Muscle layer of colon (tissue), 2 donors: ENCODE results near the gene AHCYL2.
A peak's percentile ranks its signal among the peaks of the same experiment; 100 is the strongest.
"Not testable (repeated sequence)": the region's sequence is repeated elsewhere in the genome, so short reads cannot be mapped to it uniquely, and the experiment has no call there.

Source experiments
- H3K27ac ChIP-seq: one replicate; pipeline ENCODE4 v1.7.0; 2013; ENCODE audit warnings: low read depth, mild to moderate bottlenecking, low read length, moderate library complexity
- H3K27me3 ChIP-seq, 2 donors: one replicate each; pipeline ENCODE4 v1.7.0; 2013; ENCODE audit warnings: low read length in 2 of 2, mild to moderate bottlenecking in 2 of 2; ENCODE audit not compliant: insufficient read depth in 2 of 2, control insufficient read depth in 1 of 2
- H3K36me3 ChIP-seq: one replicate; pipeline ENCODE4 v1.7.0; 2013; ENCODE audit warnings: mild to moderate bottlenecking, low read length; ENCODE audit not compliant: insufficient read depth
- H3K4me1 ChIP-seq: one replicate; pipeline ENCODE4 v1.7.0; 2013; ENCODE audit warnings: mild to moderate bottlenecking, low read length; ENCODE audit not compliant: insufficient read depth
- H3K4me3 ChIP-seq, 2 donors: one replicate each; pipeline ENCODE4 v1.7.0; 2013; ENCODE audit warnings: low read length in 2 of 2, low read depth in 1 of 2, mild to moderate bottlenecking in 1 of 2, moderate library complexity in 1 of 2
- H3K9ac ChIP-seq: one replicate; pipeline ENCODE4 v1.7.0; 2013; ENCODE audit warnings: low read length
- H3K9me3 ChIP-seq: one replicate; pipeline ENCODE4 v1.7.0; 2013; ENCODE audit warnings: mild to moderate bottlenecking, low read length
- donor health status: abdominal sarcoma.
- donor health status: Adenocarcinoma of cecum.

The AHCYL2 gene

DNA sequence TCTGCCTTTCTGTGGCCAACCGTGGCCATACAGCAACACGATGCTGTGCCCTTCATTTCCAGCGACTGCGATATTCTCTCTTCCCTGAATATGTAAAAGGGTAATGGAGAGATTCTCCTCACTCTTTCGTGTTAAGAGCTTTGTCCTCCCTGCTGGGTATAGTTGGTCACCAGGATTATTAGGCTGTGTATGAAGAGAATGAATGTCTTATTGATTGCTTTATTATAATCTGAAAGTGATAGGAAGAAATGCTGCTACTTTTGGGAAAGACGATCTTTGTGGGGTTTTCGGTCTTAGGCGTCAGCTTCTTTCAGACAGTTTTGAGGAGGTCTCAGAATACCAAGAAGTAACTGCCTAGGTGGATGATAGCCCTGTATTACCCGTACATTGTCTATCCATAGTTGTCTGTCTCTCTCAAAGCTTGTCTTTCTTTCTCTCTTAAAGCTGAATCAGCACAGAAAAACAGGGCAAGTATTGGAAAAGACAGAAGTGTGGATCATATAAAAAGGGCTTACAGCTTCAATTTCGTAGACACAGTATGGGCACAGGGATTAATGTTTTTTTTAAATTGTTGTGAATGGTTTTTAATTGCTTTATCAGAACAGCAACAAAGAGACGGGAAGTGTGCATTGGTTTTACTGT lies 1.2 kb downstream of the AHCYL2 start:
- H3K9me3 ChIP-seq, result no peaks in the 10 kb centered on the region
- no peaks in the 10 kb centered on the region for H3K36me3 ChIP-seq
- peak overlapping the region; percentile 16 for H3K9ac ChIP-seq
- no peaks in the 10 kb centered on the region for H3K27me3 ChIP-seq
- H3K4me3 ChIP-seq, result peak overlapping the region; percentile 67 to 84
- no peak overlapping the region for H3K27ac ChIP-seq
- peaks cover 10% of the 10 kb centered on the region for H3K4me1 ChIP-seq

DNA sequence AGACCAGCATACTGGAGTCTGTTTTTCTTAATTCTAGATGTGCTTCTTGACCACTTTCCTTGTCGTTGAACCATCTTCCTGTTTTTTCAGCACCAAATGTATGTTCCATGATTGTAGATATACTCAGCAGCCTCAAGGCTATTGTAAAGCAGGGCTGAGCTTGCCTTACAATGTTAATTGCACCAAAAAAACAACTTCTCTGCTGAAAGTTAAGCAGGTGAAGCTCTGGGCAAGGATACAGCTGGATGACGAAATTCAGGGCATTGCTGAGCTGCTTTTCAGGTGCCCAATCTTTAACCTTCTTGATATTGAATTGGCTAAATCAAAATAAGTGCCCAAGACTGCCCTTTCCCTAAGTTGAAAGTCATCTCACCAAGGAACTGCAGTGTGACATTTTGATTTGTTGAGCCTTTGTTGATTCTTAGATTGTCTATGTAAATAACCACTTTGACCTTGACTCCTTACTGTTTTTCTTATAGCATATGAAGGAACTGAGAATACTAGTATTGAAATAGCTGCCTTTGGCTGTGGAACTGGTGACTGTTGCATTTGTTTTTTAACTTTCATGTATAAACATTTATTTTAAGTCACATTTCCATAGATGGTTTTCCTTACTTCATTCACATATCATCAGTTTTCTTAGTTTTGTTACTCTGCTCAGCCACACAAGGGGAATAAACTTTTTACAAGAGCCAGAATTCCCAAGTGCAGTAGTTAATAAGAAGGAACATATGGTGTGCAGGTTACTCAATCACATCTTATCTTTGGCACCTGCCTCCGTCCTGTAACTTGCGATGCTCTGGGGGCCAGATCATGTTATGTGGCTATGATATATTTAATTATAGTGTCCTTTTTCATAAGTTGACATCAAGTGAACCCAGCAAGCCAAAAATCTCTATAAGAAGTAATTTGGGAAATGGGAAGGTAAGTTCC lies 3.1 kb downstream of the AHCYL2 start:
- H3K27me3 ChIP-seq, result no peaks in the 10 kb centered on the region
- no peak overlapping the region for H3K27ac ChIP-seq
- H3K4me3 ChIP-seq, result no peak overlapping the region
- H3K9me3 ChIP-seq, result no peaks in the 10 kb centered on the region
- no peaks in the 10 kb centered on the region for H3K36me3 ChIP-seq
- no peak overlapping the region for H3K9ac ChIP-seq
- peaks cover 10% of the 10 kb centered on the region for H3K4me1 ChIP-seq

GRCh38 chr7:129228633-129229032 lies 3.8 kb downstream of the AHCYL2 start:
- no peak overlapping the region for H3K27ac ChIP-seq
- H3K9ac ChIP-seq, result no peak overlapping the region
- no peaks in the 10 kb centered on the region for H3K36me3 ChIP-seq
- peaks cover 10% of the 10 kb centered on the region for H3K4me1 ChIP-seq
- no peaks in the 10 kb centered on the region for H3K27me3 ChIP-seq
- no peaks in the 10 kb centered on the region for H3K9me3 ChIP-seq
- no peak overlapping the region for H3K4me3 ChIP-seq

DNA sequence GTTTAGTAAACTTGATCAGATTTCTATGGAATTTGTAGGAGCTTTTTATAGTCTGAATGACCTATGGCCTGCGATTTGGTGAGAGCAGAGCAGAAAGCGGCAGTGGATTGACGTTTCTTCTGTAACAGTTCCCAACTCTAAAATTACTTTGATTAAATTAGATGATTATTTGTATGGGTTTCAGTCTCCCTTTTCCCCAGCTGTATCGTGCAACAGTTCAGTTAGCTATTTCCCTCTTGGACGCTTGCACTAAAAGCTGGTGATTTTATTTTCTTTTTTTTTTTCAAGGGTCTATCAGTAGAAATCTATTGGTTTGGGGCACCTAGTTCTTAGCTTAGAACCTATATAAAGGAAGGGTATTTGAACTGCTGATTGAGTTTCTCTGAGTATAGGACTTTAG lies 6.8 kb downstream of the AHCYL2 start:
- Histone ChIP-seq H3K9me3 (no peaks in the 10 kb centered on the region), H3K9ac (no peak overlapping the region), H3K36me3 (no peaks in the 10 kb centered on the region), H3K27ac (no peak overlapping the region), H3K4me3 (no peak overlapping the region), H3K27me3 (no peaks in the 10 kb centered on the region), H3K4me1 (peaks cover 1% of the 10 kb centered on the region)

- Histone ChIP-seq H3K4me3 (no peak overlapping the region), H3K27me3 (no peaks in the 10 kb centered on the region), H3K4me1 (no peaks in the 10 kb centered on the region)
Measured at GRCh38 chr7:129238546-129238945, 13.7 kb downstream of the AHCYL2 start.

DNA sequence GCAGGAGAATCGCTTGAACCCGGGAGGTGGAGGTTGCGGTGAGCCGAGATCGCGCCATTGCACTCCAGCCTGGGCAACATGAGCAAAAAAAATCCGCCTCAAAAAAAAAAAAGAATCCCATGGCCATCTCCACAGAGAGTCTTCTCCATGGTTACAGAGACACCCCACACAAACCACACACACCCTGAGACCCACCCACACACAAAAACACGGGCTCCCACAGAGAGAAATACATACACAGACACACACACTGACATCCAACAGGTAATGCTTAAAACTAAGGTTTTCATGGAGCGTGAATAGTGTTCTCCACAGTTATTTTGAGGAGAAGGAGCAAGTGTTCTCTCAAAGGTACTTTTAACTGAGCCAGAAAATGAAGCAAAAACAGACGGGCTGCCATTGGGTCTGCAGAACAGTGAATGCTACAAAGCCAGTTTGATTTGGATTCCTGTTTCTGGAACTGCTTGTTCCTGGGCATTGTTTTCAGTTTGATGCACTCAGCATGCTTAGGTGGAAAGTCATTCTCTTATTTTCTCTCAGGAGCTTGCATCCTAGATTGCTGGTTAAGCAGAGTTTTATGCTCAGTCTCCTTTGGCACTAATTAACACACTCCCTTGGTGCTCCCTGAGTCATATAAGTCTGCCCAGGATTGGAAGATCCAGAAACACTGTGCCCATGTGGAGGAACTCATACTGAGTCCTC lies 15.4 kb downstream of the AHCYL2 start:
- H3K36me3 ChIP-seq, result no peaks in the 10 kb centered on the region
- H3K27me3 ChIP-seq, result no peaks in the 10 kb centered on the region
- H3K4me3 ChIP-seq, result no peak overlapping the region
- no peak overlapping the region for H3K27ac ChIP-seq
- no peaks in the 10 kb centered on the region for H3K9me3 ChIP-seq
- H3K4me1 ChIP-seq, result no peaks in the 10 kb centered on the region
- no peak overlapping the region for H3K9ac ChIP-seq

More at GRCh38 chr7:129238546-129238945, 13.7 kb downstream of the AHCYL2 start:
- H3K27ac ChIP-seq, result no peak overlapping the region
- H3K9ac ChIP-seq, result no peak overlapping the region
- no peaks in the 10 kb centered on the region for H3K36me3 ChIP-seq
- H3K9me3 ChIP-seq, result no peaks in the 10 kb centered on the region

- H3K27ac ChIP-seq, result no peak overlapping the region
- H3K9me3 ChIP-seq, result no peaks in the 10 kb centered on the region
- no peak overlapping the region for H3K9ac ChIP-seq
- no peak overlapping the region for H3K4me3 ChIP-seq
- H3K4me1 ChIP-seq, result no peaks in the 10 kb centered on the region
- H3K27me3 ChIP-seq, result no peaks in the 10 kb centered on the region
- no peaks in the 10 kb centered on the region for H3K36me3 ChIP-seq
Measured at GRCh38 chr7:129244220-129244619, 19.4 kb downstream of the AHCYL2 start.

GRCh38 chr7:129245533-129245932 lies 20.7 kb downstream of the AHCYL2 start:
- H3K27me3 ChIP-seq, result no peaks in the 10 kb centered on the region
- H3K27ac ChIP-seq, result no peak overlapping the region
- H3K9me3 ChIP-seq, result no peaks in the 10 kb centered on the region
- no peaks in the 10 kb centered on the region for H3K4me1 ChIP-seq
- H3K4me3 ChIP-seq, result no peak overlapping the region
- no peak overlapping the region for H3K9ac ChIP-seq
- no peaks in the 10 kb centered on the region for H3K36me3 ChIP-seq

- Histone ChIP-seq H3K4me3 (no peak overlapping the region), H3K36me3 (no peaks in the 10 kb centered on the region), H3K4me1 (no peaks in the 10 kb centered on the region), H3K9me3 (no peaks in the 10 kb centered on the region), H3K27ac (no peak overlapping the region), H3K9ac (no peak overlapping the region), H3K27me3 (no peaks in the 10 kb centered on the region)
Measured at GRCh38 chr7:129247087-129247486, 22.3 kb downstream of the AHCYL2 start.

GRCh38 chr7:129252128-129252527 lies 27.3 kb downstream of the AHCYL2 start:
- H3K9ac ChIP-seq, result no peak overlapping the region
- no peaks in the 10 kb centered on the region for H3K27me3 ChIP-seq
- no peaks in the 10 kb centered on the region for H3K9me3 ChIP-seq
- no peak overlapping the region for H3K4me3 ChIP-seq
- H3K36me3 ChIP-seq, result no peaks in the 10 kb centered on the region
- H3K27ac ChIP-seq, result no peak overlapping the region
- H3K4me1 ChIP-seq, result no peaks in the 10 kb centered on the region

DNA sequence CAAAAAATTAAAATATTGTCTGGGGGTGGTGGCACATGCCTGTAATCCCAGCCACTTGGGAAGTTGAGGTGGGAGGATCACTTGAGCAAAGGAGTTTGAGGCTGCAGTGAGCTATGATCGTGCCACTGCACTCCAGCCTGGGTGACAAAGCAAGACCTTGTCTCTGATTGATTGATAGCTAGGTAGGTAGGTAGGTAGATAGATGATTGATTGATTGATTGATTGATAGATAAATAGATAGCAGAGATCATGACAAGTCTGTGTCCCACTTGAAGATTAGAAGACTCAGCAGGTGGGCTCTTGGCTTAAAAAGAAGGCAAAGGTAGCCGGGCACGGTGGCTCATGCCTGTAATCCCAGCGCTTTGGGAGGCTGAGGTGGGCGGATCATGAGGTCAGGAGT lies 27.8 kb downstream of the AHCYL2 start:
- not testable (repeated sequence) for H3K4me3 ChIP-seq, H3K27me3 ChIP-seq, H3K27ac ChIP-seq, H3K9me3 ChIP-seq, H3K36me3 ChIP-seq, H3K9ac ChIP-seq, H3K4me1 ChIP-seq
